SU-DHL-6 (cell line): ENCODE results near the gene FUOM.

Experiments
- EZH2phosphoT487 ChIP-seq: fragments of 200-600 bp; sonication (generic), shearing (Covaris generic); conservative IDR thresholded peaks from 2 replicates; pipeline ENCODE4 v1.6.1; 2018; ENCODE audit warnings: mild to moderate bottlenecking, antibody characterized with exemption, low read length, moderate library complexity, mixed read lengths
- TF ChIP-seq, protein P1 (sequence below): fragments of 200-600 bp; sonication (generic); IDR thresholded peaks from one replicate; pipeline ENCODE4 v1.5.1; 2017; ENCODE audit warnings: antibody characterized with exemption, mild to moderate bottlenecking, low read length, moderate library complexity; ENCODE audit not compliant: insufficient read depth, poor library complexity, severe bottlenecking

GRCh38 chr10:133314911-133315310, 42.9 kb downstream of the FUOM start:
- TF ChIP-seq, protein P1, sequence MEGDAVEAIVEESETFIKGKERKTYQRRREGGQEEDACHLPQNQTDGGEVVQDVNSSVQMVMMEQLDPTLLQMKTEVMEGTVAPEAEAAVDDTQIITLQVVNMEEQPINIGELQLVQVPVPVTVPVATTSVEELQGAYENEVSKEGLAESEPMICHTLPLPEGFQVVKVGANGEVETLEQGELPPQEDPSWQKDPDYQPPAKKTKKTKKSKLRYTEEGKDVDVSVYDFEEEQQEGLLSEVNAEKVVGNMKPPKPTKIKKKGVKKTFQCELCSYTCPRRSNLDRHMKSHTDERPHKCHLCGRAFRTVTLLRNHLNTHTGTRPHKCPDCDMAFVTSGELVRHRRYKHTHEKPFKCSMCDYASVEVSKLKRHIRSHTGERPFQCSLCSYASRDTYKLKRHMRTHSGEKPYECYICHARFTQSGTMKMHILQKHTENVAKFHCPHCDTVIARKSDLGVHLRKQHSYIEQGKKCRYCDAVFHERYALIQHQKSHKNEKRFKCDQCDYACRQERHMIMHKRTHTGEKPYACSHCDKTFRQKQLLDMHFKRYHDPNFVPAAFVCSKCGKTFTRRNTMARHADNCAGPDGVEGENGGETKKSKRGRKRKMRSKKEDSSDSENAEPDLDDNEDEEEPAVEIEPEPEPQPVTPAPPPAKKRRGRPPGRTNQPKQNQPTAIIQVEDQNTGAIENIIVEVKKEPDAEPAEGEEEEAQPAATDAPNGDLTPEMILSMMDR = no peak
- TF ChIP-seq EZH2phosphoT487 = no peak
